Measurements from ENCODE around the gene C1QTNF9B.
"Not testable (repeated sequence)": the region's sequence is repeated elsewhere in the genome, so short reads cannot be mapped to it uniquely, and the experiment has no call there.

C1QTNF9B gene

DNA sequence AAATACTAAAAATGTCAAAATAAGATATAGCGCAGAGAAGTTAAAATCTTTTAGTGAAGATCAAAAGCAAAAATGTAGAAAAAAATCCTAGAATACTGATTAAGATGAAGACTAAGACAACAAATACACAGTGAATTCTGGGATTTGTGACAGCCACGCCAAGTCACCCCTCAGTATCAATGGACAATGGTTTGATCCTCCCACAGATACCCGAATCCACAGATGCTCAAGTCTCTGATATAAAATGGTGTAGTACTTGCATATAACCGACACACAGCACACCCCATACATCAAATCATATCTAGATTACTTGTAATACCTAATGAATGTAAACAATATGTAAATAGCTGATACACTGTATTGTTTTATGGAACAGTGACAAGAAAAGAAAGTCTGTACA, 14.0 kb downstream of the C1QTNF9B start:
- in situ Hi-C loops (cut with MboI; ENCODE audit: low pct_unique_long_range_greater_than_20kb, low sequenced_read_pairs, unreplicated experiment) = loop anchor here (25.0 kb wide), 1 partner anchor 521 kb away; no protein-coding TSS in a partner anchor
- no peak for DNase-seq (ENCODE audit: low spot score)
- TF ChIP-seq CTCF (IDR thresholded peaks at IDR 0.05; ENCODE audit: extremely low read depth, insufficient read depth, missing control alignments) = no peak

GRCh38 chr13:23881402-23881800, 15.9 kb downstream of the C1QTNF9B start:
- in situ Hi-C loops (cut with MboI; ENCODE audit: low pct_unique_long_range_greater_than_20kb, low sequenced_read_pairs, unreplicated experiment) = loop anchor here (25.0 kb wide), 1 partner anchor 519 kb away; no protein-coding TSS in a partner anchor

DNA sequence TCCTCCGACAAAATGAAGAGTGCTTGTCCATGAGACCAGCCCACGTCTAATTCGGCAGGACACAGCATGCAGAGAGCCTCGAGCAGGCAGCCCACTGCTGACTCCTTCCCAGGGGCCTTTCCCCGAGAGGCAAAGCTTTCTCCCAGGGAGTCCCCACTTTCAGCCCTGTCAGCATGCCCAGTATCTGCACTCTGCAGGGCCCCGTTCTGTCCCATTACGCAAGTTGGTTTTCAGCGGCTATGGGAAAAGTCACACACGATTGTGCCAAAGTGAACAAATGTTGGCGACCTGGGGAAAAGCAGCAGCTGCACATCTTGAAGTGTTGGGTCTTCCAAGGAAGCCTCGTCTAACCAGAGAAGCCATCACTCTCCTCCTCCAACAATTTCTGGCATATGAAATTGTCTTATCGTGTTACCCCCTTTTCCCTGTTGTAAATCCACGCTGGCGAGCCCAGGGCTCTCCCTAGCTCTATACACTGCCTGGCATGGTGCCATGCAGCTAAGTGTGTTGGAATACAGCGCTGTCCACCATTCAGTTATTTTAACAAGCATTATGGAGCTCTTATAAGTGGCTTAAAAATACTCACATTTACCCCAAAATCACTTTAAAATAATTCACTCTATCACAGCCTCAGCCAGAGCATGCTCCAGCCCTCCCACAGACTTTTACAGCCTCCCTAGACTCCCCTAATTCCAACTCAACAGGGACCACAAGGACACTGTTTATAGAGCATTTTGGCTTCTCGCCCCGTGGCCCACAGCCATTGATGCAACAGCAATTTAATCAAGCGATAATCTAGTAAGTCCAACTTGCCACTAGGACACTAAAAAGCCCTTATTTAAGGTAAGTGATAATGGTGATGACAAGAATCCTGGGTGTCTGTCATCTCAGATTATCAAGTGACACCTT, 16.6 kb downstream of the C1QTNF9B start:
- in situ Hi-C loops (cut with MboI; ENCODE audit: low pct_unique_long_range_greater_than_20kb, low sequenced_read_pairs, unreplicated experiment) = loop anchor here (25.0 kb wide), 1 partner anchor 518 kb away; no protein-coding TSS in a partner anchor
- not testable (repeated sequence) for DNase-seq (ENCODE audit: low spot score)

More at GRCh38 chr13:23881402-23881800, 15.9 kb downstream of the C1QTNF9B start:
- not testable (repeated sequence) for DNase-seq (ENCODE audit: low spot score)

DNA sequence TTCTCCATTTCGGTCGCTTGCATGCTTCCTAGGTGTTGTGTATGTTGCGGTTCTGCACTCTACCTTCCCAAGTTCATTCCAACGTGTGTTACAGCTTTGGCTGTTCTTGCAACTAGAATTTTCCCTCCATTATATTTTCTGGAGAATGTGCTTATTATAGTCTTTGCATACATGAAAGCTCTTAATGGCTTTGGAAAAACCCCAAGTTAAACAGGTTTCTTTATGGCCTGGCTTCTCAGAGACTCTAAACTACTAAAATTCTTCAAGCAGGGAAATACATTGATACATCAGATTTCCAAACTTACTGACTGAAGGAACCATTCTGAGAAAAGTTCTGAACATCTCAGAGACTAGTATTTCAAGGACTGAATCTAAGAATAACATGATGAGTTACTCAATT, 20.0 kb downstream of the C1QTNF9B start:
- in situ Hi-C loops (cut with MboI; ENCODE audit: low pct_unique_long_range_greater_than_20kb, low sequenced_read_pairs, unreplicated experiment) = loop anchor here (10.0 to 25.0 kb wide), 2 partner anchors 412 to 515 kb away; no protein-coding TSS in a partner anchor

GRCh38 chr13:23876265-23876664, 21.0 kb downstream of the C1QTNF9B start:
- in situ Hi-C loops (cut with MboI; ENCODE audit: low pct_unique_long_range_greater_than_20kb, low sequenced_read_pairs, unreplicated experiment) = loop anchor here (10.0 to 25.0 kb wide), 2 partner anchors 411 to 514 kb away; no protein-coding TSS in a partner anchor
- no peak for DNase-seq (ENCODE audit: low spot score)
- peak; percentile 49 for TF ChIP-seq CTCF (IDR thresholded peaks at IDR 0.05; ENCODE audit: extremely low read depth, insufficient read depth, missing control alignments)

More for the DNA sequence above, 20.0 kb downstream of the C1QTNF9B start:
- no peak for TF ChIP-seq CTCF (IDR thresholded peaks at IDR 0.05; ENCODE audit: extremely low read depth, insufficient read depth, missing control alignments)
- DNase-seq (ENCODE audit: low spot score) = no peak

DNA sequence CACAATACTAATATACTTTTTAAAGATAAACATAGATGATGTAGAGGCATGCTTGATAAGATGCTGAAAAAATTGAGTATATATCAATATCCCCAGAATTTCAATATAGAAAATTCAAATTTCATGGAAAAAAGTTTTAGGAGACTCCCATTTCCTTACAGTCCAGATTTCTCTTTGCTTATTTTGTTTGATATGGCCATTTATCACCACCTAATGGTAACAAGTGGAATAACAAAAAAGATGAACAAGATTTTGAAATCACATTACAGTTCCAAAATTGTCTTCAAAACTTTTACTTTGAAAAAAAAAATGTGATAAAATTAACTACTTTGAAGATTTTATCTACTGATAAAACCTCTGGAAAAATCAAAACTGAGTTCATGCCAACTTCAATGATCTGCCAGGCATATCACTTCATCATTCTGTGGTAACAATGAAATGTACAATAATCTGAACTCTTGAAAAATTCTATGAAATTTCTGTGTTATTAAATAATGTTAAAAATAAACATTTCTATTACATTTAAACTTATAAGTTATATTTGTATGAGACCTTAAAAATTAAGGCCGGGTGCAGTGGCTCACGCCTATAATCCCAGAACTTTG, 25.6 kb downstream of the C1QTNF9B start:
- in situ Hi-C loops (cut with MboI; ENCODE audit: low pct_unique_long_range_greater_than_20kb, low sequenced_read_pairs, unreplicated experiment) = loop anchor here (10.0 kb wide), 1 partner anchor 407 kb away; no protein-coding TSS in a partner anchor
- DNase-seq (ENCODE audit: low spot score) = peak; percentile 37
- TF ChIP-seq CTCF (IDR thresholded peaks at IDR 0.05; ENCODE audit: extremely low read depth, insufficient read depth, missing control alignments) = peak; percentile 48

DNA sequence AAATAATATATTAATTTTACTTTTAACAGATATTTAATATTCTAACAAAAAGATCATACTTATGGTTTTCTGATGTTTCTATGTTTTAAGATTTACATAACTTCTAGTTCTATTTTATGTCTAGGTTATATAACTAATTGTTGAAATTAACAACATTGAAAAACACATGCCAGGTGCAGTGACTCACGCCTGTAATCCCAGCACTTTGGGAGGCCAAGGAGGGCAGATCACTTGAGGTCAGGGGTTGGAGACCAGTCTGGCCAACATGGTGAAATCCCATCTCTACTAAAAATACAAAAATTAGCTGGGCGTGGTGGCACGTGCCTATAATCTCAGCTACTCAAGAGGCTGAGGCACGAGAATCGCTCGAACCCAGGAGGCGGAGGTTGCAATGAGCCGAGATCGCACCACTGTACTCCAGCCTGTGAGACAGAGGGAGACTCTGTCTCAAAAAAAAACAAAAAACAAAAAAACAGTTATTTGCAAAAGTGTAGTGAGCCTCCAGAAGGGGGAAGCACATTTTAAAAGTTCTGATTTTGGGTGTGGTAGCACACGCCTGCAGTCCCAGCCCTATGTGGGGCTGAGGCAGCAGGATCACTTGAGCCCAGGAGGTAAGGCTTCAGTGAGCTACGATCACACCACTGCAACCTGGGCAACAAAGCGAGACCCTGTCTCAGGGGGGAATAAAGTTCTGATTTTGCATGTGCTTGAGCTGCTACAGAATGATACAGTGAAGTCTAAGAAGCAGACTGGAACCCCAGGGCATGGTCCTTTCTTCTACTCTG, 26.8 kb downstream of the C1QTNF9B start:
- in situ Hi-C loops (cut with MboI; ENCODE audit: low pct_unique_long_range_greater_than_20kb, low sequenced_read_pairs, unreplicated experiment) = loop anchor here (10.0 kb wide), 1 partner anchor 406 kb away; no protein-coding TSS in a partner anchor
- peak; percentile 7 for TF ChIP-seq CTCF (IDR thresholded peaks at IDR 0.05; ENCODE audit: extremely low read depth, insufficient read depth, missing control alignments)
- DNase-seq (ENCODE audit: low spot score) = no peak
